Measurements from ENCODE around the gene B4GALNT1. TPM values are rescaled to one million over a fixed set of nuclear protein-coding genes. Genes with fewer than 3 reads are reported as not detected.
"Not testable (repeated sequence)": the region's sequence is repeated elsewhere in the genome, so short reads cannot be mapped to it uniquely, and the experiment has no call there.

The B4GALNT1 gene
- polyA plus RNA-seq, 1 donor (not counting 4 experiments of a cell fraction or from before 2014, with no cell fraction given): 0.08 TPM

DNA sequence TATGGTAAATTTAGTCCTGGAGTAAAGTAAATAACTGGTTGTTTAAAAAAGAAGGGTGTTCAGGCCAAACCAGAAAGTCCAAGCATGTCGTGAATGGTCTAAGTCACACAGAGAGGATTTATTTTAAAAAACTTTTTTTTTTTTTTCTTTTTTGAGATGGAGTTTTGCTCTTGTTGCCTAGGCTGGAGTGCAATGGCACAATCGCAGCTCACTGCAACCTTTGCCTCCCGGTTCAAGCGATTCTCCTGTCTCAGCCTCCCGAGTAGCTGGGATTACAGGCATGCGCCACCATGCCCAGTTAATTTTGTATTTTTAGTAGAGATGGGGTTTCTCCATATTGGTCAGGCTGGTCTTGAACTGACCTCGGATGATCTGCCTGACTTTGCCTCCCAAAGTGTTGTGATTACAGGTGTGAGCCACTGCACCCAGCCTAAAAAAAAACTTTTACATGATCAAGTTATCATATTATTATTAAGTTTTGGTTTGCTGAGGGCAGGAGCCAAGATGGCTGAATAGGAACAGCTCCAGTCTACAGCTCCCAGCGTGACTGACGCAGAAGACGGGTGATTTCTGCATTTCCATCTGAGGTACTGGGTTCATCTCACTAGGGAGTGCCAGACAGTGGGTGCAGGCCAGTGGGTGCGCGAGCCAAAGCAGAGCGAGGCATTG, 13.1 kb upstream of the B4GALNT1 start:
- H3K4me3 ChIP-seq (ENCODE audit: control insufficient read depth in 2 of 3, extremely low read depth in 1 of 3, insufficient read depth in 2 of 3, low read depth in 1 of 3, low read length in 3 of 3); H3K27me3 ChIP-seq (ENCODE audit: control insufficient read depth, extremely low read depth, insufficient read depth, low read length); H3K9me3 ChIP-seq (ENCODE audit: control insufficient read depth, low read depth, low read length); H3K4me1 ChIP-seq (ENCODE audit: control insufficient read depth, extremely low read depth, insufficient read depth, low read length); H2AFZ ChIP-seq (ENCODE audit: control insufficient read depth, low read length); H3K36me3 ChIP-seq (ENCODE audit: control insufficient read depth in 2 of 2, extremely low read depth in 1 of 2, insufficient read depth in 2 of 2, low read length in 2 of 2); H3K79me2 ChIP-seq (ENCODE audit: control insufficient read depth, insufficient read depth, low read length); H3K9me1 ChIP-seq (ENCODE audit: control insufficient read depth, extremely low read depth, insufficient read depth, low read length); DNase-seq (ENCODE audit: low read depth, low spot score); H3K27ac ChIP-seq (ENCODE audit: control insufficient read depth, insufficient read depth, low read length); H4K20me1 ChIP-seq (ENCODE audit: control insufficient read depth, extremely low read depth, insufficient read depth, low read length); H3K4me2 ChIP-seq (ENCODE audit: control insufficient read depth, extremely low read depth, insufficient read depth, low read depth, low read length); FAIRE-seq; dilution Hi-C loops (cut with MboI; ENCODE audit: extremely low pct_ligation_motif_present, low sequenced_read_pairs); H3K9ac ChIP-seq (ENCODE audit: control insufficient read depth, extremely low read depth, insufficient read depth, low read length): not testable (repeated sequence)

DNA sequence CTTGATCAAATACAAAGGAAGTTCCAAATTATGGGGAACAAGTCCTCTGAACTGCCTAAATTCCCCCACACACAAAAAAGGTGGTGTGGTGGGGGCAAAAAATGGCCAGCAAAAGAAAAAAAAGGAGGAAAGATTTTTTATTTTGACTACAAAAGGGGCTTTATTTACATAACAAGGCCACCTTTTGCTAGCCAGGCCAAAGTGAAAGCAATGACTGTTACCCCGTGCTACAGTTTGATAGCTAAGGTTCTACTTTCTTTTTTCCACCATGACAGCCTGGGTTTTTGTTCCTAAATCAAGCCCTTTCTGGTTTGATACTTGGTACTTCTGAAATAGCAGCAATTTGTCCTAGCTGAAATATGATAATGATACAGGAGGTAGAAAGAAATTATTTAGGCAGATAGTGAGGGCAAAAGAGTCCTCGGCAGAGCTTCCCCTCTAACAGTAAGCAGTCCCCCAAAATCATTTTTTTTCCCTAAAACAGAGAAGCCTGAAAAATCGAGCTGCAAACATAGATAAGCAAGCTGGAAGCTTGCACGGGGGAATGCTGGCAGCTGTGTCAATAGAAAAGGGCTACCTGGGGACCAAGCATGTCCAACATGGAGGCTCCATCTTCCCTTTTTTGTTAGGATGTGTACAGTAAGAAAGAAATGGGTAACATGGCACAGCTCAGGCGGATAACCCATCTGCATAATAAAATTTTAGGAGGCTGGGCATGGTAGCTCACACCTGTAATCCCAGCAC, 8.9 kb upstream of the B4GALNT1 start:
- no peaks in the 10 kb centered on the region for H4K20me1 ChIP-seq (ENCODE audit: control insufficient read depth, extremely low read depth, insufficient read depth, low read length)
- H3K27ac ChIP-seq (ENCODE audit: control insufficient read depth, insufficient read depth, low read length): no peak overlapping the region
- H3K4me2 ChIP-seq (ENCODE audit: control insufficient read depth, extremely low read depth, insufficient read depth, low read depth, low read length): no peak overlapping the region
- TF ChIP-seq EZH2 (IDR thresholded peaks at IDR 0.05; ENCODE audit: low read length): no peak
- TF ChIP-seq, protein P1, sequence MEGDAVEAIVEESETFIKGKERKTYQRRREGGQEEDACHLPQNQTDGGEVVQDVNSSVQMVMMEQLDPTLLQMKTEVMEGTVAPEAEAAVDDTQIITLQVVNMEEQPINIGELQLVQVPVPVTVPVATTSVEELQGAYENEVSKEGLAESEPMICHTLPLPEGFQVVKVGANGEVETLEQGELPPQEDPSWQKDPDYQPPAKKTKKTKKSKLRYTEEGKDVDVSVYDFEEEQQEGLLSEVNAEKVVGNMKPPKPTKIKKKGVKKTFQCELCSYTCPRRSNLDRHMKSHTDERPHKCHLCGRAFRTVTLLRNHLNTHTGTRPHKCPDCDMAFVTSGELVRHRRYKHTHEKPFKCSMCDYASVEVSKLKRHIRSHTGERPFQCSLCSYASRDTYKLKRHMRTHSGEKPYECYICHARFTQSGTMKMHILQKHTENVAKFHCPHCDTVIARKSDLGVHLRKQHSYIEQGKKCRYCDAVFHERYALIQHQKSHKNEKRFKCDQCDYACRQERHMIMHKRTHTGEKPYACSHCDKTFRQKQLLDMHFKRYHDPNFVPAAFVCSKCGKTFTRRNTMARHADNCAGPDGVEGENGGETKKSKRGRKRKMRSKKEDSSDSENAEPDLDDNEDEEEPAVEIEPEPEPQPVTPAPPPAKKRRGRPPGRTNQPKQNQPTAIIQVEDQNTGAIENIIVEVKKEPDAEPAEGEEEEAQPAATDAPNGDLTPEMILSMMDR (optimal IDR thresholded peaks at IDR 0.05 in 1 of 3, IDR thresholded peaks at IDR 0.05 in 1 of 3, conservative IDR thresholded peaks at IDR 0.05 in 1 of 3; ENCODE audit: extremely low read depth in 1 of 3, insufficient read depth in 2 of 3, low read length in 3 of 3): no peak
- no peaks in the 10 kb centered on the region for H3K4me1 ChIP-seq (ENCODE audit: control insufficient read depth, extremely low read depth, insufficient read depth, low read length)
- dilution Hi-C loops (cut with MboI; ENCODE audit: extremely low pct_ligation_motif_present, low sequenced_read_pairs): no loop called here
- DNase-seq (ENCODE audit: low read depth, low spot score) (no peak), FAIRE-seq (no peak)
- no peak overlapping the region for H3K4me3 ChIP-seq (ENCODE audit: control insufficient read depth in 2 of 3, extremely low read depth in 1 of 3, insufficient read depth in 2 of 3, low read depth in 1 of 3, low read length in 3 of 3)
- no peaks in the 10 kb centered on the region for H3K79me2 ChIP-seq (ENCODE audit: control insufficient read depth, insufficient read depth, low read length)
- peaks cover 4% of the 10 kb centered on the region for H3K27me3 ChIP-seq (ENCODE audit: control insufficient read depth, extremely low read depth, insufficient read depth, low read length)
- H3K9me3 ChIP-seq (ENCODE audit: control insufficient read depth, low read depth, low read length): no peaks in the 10 kb centered on the region
- no peaks in the 10 kb centered on the region for H3K9me1 ChIP-seq (ENCODE audit: control insufficient read depth, extremely low read depth, insufficient read depth, low read length)
- no peaks in the 10 kb centered on the region for H3K36me3 ChIP-seq (ENCODE audit: control insufficient read depth in 2 of 2, extremely low read depth in 1 of 2, insufficient read depth in 2 of 2, low read length in 2 of 2)
- no peak overlapping the region for H2AFZ ChIP-seq (ENCODE audit: control insufficient read depth, low read length)
- H3K9ac ChIP-seq (ENCODE audit: control insufficient read depth, extremely low read depth, insufficient read depth, low read length): no peak overlapping the region

Data from keratinocyte (primary cell).